Cardiac atrium fibroblast (primary cell): ENCODE measurements around the gene SMAD7. TPM values are rescaled to one million over a fixed set of nuclear protein-coding genes. Genes with fewer than 3 reads are reported as not detected.

Experiments used
- total RNA-seq: library from RNA; depleted of rRNA; stranded (reverse); fragments of >200 nt; gene quantifications from 2 replicates; pipeline ENCODE4 v1.2.3, GENCODE V29; 2015

The SMAD7 gene
- total RNA-seq: 34.7 and 34.8 TPM in 2 replicates

GRCh38 chr18:48950536-48951447 lies at the start of gene SMAD7:
Gene SMAD7, minus strand, starts transcription at chr18:48950965. Its CDS starts 541 bp downstream, at chr18:48950424.

